GM18858 (cell line): ENCODE data around the gene CTNNA1.

ENCODE experiments used
- ATAC-seq: cut with Tn5 transposase; IDR thresholded peaks from one replicate; pipeline ENCODE4 v1.9.1; 2021; ENCODE audit not compliant: unreplicated experiment

Gene CTNNA1

DNA sequence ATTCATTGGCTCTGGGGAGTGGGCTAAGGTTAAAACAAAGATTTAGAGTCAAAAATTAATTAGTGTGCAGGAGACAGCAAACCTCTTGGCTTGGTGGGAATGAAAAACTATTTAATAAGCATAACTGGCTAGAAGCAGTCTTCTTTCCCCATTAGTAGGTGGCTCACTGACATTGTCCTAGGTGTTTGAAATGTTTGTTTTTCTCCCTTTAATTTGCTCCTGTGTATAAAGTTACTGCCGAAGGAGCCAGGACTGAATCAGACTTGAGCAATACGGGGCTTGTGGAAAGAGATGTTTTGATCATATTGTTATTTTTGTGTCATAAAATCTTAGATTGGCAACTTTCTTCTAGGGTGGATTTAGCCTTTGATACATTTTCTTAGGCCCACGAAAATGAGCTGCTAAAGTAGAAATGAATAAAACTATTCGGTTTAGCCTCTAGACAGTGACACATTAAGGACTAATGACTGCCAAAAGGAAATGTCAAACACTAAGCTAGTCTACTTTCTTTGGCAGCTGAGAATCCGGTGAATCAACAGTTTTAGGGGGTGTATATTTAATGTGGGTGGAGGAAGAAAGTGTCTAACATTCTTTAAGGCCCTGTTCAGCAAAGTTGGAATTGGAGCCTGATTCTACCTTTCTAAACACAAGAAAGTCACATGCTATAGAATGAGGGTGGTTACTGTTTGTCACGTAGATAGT is 91.7 kb downstream of the CTNNA1 start:
- ATAC-seq: no peak

DNA sequence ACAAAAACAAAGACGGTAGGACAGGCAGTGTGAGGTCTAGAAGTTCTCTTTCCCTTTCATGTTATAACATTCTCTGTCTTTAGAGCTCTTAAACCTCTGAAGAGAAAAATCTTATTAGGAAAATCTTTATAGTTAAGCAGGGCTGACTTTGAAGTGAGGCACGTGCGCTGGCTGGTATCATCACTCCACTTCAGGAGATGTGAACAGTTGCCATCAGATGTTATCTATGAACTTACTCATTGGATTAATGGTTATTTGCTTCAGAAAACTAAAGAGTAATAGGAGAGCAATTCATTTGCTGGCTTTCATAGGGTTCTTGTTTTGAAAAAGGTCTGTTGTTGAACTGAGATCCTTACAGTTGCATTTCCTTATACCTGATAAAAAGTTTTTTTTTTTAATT is 96.2 kb downstream of the CTNNA1 start:
- ATAC-seq: no peak

DNA sequence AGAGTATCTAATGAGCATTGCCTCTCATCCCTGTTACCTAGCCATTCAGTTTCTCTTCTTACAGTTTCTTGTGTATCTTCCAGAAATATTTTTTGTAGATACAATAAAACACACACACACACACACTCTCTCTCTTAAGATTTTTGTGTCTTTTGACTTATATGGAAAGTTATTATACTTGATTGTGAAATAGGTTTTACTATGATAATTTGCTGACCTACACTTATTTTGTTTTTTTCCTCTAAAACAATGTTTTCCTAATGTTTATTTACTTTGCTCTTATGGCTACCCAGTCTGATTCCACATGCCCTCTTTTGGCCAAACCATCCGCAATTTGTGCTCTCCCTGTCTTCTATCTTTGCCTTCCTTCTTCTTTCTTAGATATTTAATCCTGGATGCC is 96.7 kb downstream of the CTNNA1 start:
- no peak for ATAC-seq

DNA sequence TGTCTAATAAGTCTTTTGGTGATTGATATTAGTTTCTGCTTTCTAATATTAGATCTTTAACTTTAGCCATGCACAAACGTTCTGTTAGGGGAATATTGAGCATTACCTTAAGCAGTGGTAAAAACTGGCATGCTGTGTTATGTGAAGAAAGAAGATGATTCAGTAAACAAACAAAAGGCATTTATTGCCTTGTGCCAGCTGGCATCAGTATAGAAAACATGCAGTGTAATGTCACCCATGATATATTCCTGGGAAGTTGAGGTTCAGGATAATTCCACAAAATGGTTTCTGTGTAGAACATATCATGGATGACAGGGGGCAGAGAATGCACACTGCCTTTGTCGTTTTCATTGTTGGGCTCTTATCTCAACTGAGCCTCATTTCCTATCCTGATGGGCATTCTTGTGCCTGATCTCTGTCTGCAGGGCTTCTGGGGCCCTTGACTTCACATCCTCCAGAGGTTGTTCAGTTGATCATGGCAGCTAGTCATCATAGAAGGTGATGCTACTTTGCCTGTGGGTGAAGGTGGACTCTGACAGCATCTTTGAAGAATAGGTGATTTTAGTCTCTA is 97.7 kb downstream of the CTNNA1 start:
- no peak for ATAC-seq

DNA sequence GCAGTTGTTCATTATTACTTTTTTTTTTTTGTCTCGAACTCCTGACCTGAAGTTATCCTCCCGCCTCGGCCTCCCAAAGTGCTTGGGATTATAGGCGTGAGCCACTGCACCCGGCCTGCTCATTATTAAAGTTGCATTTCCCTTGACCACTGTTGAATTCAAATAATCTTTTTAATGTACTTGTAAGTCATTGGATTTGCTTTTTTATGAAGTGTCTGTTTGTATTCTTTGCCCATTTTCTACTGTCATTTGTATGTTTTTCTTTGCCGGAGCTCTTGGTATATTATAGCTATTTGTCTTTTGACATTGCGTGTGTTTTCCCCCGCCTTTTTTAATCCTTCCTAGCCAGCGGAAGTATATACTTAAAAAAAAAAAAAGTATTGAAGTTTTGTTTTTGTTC is 99.9 kb downstream of the CTNNA1 start:
- no peak for ATAC-seq

DNA sequence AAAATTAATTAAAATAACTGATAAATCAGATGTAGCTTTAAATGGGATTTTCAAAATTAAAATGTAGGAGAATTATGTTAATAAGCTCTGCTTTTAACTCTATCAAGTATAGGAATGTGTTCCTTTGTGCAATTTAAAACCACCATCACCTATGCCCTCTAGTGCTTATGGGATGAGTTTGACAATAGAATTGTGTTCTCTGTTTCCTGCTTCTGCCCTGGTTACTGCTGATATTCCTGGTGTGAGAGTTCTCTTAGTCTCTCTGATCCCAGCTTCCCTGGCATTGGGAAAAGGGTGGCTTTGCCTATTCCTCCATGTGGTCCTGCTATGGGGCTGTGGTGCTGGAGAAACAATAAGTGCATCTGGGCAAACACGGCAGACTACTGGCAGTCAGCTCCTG is 113.8 kb downstream of the CTNNA1 start:
- no peak for ATAC-seq

DNA sequence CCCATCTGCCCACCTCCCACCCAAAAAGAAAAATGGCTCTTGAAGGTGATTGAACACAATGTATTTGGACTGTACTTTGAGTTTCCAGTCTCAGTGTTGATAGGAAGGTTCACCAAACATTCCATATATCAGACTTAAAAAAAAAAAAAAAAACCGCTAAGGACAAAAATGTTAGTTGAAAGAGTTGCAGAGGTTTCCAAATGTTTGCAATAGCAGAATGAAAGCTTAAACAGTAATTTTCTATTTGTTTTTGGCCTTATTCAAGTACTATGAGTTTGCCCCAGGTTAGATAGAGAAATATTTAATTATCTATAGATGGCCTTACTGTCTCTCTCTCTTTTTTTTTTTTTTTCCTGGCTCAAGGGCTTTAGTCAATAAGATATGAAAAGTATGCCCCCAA is 115.8 kb downstream of the CTNNA1 start:
- ATAC-seq: no peak

DNA sequence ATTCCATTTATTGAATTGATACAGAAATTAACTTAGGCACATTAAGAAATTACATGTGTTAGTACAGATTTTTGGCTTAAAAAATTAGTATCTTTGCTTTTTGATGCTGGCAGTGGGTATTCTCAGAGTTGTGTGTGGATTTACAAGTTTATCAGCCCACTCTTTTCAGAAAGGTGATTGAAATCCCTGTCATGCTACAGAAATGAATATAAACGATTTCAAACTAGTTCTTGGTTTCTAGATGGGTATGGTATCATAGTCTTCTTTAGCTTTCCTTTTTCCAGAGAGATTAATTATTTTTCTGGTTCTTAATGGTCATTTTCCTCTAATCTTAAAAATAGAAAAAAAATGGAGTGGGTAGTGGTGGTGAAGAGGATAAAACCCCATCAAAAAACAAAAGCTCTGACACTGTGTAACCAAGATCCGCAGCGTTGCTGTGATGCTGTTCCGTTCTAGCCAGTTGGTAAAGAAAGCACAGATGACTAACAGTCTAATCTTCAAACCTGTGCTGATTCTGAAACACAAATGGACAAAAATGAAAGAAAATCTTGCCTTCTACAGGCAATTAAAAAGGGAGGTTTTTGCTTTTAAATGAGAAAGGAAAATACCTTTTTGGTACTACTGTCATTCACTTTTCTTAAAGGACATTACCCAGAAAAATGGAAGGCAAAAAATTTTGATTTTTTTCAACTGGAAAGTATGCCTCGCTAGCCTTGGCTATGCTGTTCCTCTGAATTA is 116.7 kb downstream of the CTNNA1 start:
- ATAC-seq: no peak

DNA sequence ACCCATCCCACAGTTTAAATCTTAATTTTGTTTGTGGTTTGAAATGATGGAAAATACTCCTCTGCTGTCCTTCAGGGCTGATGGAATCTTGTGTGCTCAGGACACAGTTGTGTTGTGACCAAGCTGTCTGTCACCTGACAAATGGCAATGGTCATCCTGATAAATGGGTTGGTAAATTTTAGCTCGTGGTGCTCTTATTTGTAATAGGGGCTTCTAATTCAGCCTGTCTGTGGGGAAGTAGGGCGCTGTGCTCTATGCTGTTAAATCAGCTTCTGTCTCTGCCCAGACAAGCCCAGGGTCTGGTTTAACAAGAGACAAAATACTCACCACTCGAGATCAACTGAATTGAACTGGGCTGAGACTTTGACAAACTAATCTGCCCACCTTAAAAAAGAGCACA is 117.4 kb downstream of the CTNNA1 start:
- no peak for ATAC-seq

DNA sequence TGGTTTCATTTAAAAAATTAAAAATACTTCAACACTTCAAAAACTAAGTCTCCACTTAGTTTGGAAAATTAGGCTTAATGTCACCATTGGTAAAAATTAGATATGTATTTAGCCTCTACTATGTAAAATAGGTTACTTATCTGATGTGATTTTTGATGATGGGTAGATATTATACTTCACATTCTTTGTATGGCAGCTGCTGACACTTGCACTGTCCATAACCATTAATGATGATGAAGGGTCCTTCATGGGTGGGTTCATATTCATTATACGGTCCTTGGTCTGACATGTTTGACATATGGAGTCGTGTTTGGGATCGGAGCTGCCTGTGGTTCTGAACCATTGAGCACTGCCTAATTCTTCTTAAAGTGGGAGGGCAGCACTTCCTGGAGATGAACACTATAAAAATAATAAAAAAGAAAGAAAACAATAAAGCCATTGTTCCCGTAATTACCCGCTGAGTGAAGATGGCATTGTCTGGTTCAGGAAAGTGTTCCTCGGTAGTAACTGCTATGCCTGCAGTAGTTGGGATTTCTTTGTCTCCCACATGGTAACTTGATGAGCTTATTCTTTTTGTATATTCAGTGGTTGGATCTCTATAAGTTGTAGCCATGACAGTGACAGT is 119.7 kb downstream of the CTNNA1 start:
- ATAC-seq: no peak

DNA sequence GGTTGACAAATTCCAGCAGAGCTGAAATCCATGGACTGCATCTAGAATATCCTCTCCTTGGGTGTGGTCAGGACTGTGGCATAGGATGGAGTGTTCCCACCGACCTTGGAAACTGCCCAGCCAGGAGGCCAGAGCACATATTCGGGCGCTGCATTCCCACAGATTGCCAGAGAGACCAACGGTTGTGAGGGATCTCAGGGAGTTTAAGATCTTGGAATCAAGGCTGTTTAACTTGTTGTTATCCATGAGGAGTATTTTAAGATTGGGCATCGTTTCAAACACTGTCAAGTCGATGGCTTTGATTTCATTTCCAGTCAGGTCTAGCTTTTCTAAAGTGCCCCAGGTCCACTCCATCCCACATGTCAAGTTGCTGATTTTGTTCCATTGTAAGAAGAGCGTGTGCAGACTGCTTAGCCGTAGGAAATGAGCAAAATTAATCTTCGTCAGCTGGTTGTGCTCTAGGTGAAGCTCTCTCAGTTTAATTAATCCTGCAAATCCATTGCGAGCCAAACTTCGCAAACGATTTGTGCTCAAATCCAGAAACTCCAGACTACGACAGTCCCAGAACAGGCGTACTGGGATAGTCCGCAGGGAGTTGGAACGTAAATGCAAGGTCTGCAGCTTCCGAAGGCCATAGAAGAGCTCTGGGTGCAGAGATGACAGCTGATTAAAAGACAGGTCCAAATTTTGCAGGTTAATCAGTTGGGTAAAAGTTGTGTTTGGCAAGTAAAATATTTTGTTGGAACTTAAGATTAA is 120.4 kb downstream of the CTNNA1 start:
- ATAC-seq: no peak

DNA sequence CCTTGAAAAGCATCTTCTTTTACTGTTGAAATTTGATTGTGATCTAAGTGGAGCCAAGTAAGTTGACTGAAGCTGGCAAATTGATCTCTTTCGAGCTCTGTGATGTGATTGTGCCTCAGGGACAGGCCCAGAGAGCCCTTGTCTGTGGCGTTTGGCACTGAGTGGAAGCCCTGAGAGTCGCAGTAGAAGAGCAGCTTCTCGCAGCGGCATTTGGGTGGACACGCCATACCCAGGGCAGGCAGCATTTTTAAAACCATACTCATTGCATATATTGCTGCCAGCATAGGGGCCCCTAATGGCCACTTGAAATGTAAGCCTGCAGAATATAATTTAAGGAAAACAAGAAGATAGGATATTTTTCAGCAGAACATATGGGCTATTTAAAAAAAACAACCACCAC is 121.0 kb downstream of the CTNNA1 start:
- ATAC-seq: no peak

DNA sequence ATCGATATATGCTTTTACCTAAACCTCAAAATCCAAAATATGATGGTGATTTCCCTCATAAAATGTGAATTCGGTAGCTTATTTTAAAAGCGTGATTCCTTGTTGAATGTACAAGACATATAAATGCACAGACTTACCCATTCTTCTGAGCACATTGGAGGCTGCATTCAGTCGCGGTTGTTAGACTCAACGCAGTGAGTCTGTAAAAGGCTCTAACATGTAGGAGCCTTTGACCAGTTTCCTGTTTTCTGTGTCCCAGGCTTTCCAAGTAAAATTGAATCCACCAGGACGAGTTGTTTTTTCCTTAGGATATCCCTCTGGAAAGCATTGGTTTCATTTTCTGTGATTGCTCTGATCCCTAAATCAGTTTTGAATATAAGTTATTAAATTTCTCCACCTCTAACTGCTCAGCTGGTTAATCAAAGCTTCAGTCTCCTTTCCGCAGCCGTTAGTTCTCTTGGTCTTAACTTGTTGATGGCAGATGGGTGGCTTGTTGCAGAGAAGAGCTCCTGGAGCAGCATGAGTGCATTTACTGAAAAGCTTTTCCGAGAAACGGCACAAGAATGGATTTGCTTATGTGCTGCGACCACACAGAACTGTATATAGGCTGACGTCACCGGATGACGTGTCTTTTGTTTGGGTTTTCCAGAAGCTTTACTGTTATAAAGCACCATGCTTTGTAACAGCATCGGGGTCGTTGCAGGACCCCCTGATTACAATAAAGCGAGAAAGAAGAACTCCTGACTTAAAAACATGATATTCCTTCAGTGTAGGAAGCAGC is 121.7 kb downstream of the CTNNA1 start, which contains the start of gene LRRTM2:
LRRTM2 (minus strand) TSS at position 565 of the 781 bp plus-strand sequence; CDS start at position 141, 424 bp downstream.
- ATAC-seq: no peak

DNA sequence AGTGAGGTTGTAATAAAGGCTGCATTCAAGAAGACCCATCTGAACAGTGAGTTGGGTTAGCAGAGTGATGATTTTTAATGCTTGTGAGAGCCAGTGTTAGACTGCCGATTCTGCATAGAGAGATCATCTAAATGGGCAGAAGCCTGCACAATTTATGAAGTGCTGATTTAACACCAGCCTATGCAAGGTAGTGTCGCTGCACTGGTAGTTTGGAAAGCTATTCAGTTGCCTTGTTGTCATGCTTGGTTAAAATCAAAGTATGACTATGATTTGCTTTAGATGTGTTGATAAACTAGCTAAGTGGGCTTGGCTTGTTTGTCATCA is 122.3 kb downstream of the CTNNA1 start:
- ATAC-seq: no peak

DNA sequence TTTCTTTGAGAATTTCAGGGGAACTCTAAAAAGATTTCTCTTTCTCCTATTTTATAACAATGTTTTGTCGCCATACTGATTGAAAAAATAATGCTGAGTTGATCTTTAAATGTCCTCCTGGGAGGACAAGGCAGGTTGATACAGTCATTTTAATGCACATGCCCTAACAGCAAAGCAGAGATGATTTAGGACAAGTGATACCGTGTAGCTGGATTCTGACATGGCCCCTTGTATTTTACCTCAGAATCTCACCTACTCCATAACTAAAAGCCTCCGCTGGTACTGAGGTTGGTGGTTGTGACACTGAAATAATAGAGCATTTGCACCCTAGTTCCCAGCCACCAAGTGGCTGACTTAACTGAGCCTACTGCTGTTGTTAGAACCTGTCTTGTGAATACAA is 122.7 kb downstream of the CTNNA1 start:
- ATAC-seq: no peak

DNA sequence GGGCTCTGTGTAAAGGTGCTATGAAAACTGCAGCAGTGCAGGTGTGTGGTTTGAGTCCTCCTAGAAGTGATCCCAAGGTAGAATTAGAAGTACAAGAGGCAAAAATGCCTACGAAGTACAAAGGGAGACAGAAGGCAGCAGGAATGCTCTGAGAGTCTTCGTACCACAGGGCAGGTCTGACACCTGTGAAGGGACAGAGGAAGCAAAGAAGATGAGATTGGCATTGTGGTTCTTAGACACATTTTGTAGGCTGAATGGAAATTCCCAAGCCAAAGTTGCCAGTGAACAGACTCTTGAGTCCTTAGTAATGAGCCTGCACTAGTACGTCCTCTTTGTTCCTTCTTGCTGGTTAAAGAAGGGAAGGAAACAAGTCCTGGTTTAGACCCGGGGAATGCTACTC is 123.6 kb downstream of the CTNNA1 start:
- no peak for ATAC-seq

DNA sequence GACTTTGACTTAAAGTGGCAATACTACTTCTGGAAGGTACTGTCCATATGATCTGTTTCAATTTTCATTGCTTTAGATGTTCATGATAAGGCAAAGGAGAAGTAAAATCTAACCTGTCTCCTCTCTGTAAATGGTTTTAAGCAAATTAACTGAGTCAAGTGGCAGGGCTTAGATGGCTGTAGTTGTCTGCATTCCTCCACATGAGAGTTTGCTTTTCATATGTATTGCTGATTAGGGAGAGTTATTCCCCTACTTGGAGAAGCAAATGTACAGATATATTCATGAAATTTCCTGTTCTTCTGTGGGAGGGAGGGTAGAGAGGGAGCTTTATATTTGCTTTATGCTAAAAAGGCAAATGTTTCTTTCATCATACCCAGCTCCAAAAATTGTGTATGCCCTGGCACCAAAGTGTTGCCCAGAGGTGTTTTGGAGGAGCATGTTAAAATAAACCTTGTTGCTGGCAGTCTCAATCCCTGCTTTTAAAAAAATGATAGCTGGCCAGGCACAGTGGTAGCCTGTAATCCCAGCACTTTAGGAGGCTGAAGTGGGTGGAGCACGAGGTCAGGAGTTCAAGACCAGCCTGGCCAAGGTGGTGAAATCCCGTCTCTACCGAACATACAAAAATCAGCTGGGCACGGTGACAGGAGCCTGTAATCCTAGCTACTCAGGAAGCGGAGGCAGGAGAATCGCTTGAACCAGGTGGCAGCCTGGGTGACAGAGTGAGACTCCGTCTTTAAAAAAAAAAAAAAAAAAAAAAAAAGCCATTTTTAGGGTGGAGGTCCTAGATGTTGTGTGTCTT is 125.4 kb downstream of the CTNNA1 start:
- ATAC-seq: no peak

DNA sequence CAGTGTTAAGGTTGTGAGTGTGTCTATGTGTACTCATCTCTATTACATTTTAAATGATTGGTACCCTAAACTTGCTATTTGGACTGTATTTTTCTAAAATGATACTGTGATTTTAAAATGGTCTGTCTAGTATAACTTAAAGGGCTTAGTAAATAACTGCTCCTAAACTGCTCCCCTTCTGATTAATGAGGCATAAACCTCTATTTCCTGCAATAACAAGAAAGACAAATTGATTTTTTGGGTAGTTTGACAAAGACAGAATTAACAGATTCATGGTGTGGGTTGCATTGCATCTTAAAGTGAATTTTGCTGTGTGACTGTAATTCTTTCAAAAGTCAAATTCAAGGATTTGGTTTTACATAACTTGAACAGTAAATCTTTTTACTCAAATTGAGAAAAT is 130.0 kb downstream of the CTNNA1 start:
- ATAC-seq: no peak

DNA sequence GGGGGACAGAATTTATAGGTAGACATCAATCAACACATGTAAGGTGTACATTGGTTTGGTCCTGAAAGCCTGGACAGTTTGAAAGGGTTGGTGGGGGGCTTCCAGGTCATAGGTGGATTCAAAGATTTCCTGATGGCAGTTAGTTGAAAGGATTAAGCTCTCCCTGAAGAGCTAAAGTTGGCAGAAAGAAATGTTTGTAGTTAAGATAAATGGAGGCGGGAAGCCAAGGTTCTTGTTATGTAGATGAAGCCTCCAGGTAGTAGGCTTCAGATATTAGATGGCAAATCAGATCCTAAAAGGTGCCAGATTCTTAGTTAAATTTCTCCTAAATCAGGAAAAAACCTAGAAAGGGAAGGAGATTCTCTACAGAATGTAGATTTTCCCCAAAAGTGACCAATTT is 130.9 kb downstream of the CTNNA1 start:
- no peak for ATAC-seq

DNA sequence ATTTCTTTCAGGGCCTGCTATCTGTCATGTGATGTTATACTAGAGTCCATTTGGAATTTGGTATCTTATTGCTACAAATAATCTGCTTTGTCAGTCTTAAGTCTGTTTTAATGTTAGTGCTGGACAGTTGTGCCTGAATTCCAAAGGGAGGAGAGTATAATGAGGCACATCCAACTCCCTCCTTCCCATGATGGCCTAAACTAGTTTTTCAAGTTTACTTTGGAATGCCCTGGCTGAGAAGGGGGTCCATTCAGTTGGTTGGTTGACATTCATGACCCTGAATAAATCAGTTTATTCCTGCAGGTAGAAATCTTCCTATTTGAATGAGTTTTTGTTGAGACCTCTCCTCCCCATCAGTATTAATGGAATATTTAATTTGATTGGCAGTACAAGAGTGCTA is 131.3 kb downstream of the CTNNA1 start:
- ATAC-seq: no peak
